H9 (cell line): ENCODE measurements around the gene INTS1. TPM values are rescaled to one million over a fixed set of nuclear protein-coding genes. Genes with fewer than 3 reads are reported as not detected.

Source experiments
- DNase-seq: peaks from one replicate; pipeline ENCODE4 v3.0.0-alpha.2; 2017
- H2AFZ ChIP-seq: one replicate; pipeline ENCODE4 v1.6.1; 2013; ENCODE audit warnings: mild to moderate bottlenecking, low read length, control low read depth, moderate library complexity
- H2AK5ac ChIP-seq: 2 replicates; pipeline ENCODE4 v1.6.1; 2013; ENCODE audit warnings: low read length, control low read depth, mixed read lengths; ENCODE audit not compliant: insufficient read length
- H2BK120ac ChIP-seq: one replicate; pipeline ENCODE4 v1.6.1; 2013; ENCODE audit warnings: low read depth, mild to moderate bottlenecking, low read length, control low read depth, inconsistent platforms; ENCODE audit not compliant: poor library complexity, severe bottlenecking
- H2BK12ac ChIP-seq: 2 replicates; pipeline ENCODE4 v1.6.1; 2013; ENCODE audit warnings: low read length, control low read depth, mixed read lengths, low read depth; ENCODE audit not compliant: insufficient read length
- H2BK15ac ChIP-seq: 2 replicates; pipeline ENCODE4 v1.6.1; 2013; ENCODE audit warnings: low read depth, low read length, control low read depth
- H2BK20ac ChIP-seq: one replicate; pipeline ENCODE4 v1.6.1; 2013; ENCODE audit warnings: low read depth, mild to moderate bottlenecking, low read length, control low read depth, inconsistent platforms; ENCODE audit not compliant: poor library complexity, severe bottlenecking
- H2BK5ac ChIP-seq: 2 replicates; pipeline ENCODE4 v1.6.1; 2013; ENCODE audit warnings: low read length, control low read depth, mixed read lengths; ENCODE audit not compliant: insufficient read length
- H3K14ac ChIP-seq: 2 replicates; pipeline ENCODE4 v1.6.1; 2013; ENCODE audit warnings: low read length, control low read depth; ENCODE audit not compliant: insufficient read depth
- H3K18ac ChIP-seq: 2 replicates; pipeline ENCODE4 v1.6.1; 2013; ENCODE audit warnings: low read depth, mild to moderate bottlenecking, mixed read lengths, low read length, control low read depth; ENCODE audit not compliant: insufficient read length
- H3K23ac ChIP-seq: 2 replicates; pipeline ENCODE4 v1.6.1; 2013; ENCODE audit warnings: low read length, control low read depth, mixed read lengths, low read depth; ENCODE audit not compliant: insufficient read length
- H3K23me2 ChIP-seq: 2 replicates; pipeline ENCODE4 v1.6.1; 2013; ENCODE audit warnings: low read depth, mild to moderate bottlenecking, mixed read lengths, low read length, control low read depth; ENCODE audit not compliant: insufficient read length, poor library complexity, severe bottlenecking
- H3K27ac ChIP-seq: 2 replicates; pipeline ENCODE4 v1.5.1; 2013; ENCODE audit warnings: low read length, control low read depth, mixed read lengths, low read depth; ENCODE audit not compliant: insufficient read length
- H3K27me3 ChIP-seq: 2 replicates; pipeline ENCODE4 v1.6.1; 2013; ENCODE audit warnings: low read length, control low read depth, inconsistent platforms; ENCODE audit not compliant: insufficient read depth
- H3K4ac ChIP-seq: 2 replicates; pipeline ENCODE4 v1.6.1; 2013; ENCODE audit warnings: low read depth, mild to moderate bottlenecking, control low read depth, inconsistent platforms, low read length, moderate library complexity
- H3K4me1 ChIP-seq: 2 replicates; pipeline ENCODE4 v1.6.1; 2013; ENCODE audit warnings: low read length, control low read depth, inconsistent platforms; ENCODE audit not compliant: insufficient read depth
- H3K4me2 ChIP-seq: 2 replicates; pipeline ENCODE4 v1.6.1; 2013; ENCODE audit warnings: low read length, control low read depth, mixed read lengths; ENCODE audit not compliant: insufficient read length, insufficient read depth
- H3K56ac ChIP-seq: 2 replicates; pipeline ENCODE4 v1.6.1; 2013; ENCODE audit warnings: low read depth, mild to moderate bottlenecking, mixed read lengths, low read length, control low read depth; ENCODE audit not compliant: insufficient read length
- H3K79me1 ChIP-seq: 2 replicates; pipeline ENCODE4 v1.6.1; 2013; ENCODE audit warnings: low read depth, mild to moderate bottlenecking, moderate library complexity, low read length, control low read depth, inconsistent platforms; ENCODE audit not compliant: insufficient read depth, poor library complexity, severe bottlenecking
- H3K79me2 ChIP-seq: 2 replicates; pipeline ENCODE4 v1.6.1; 2013; ENCODE audit warnings: low read length, control low read depth, inconsistent platforms; ENCODE audit not compliant: insufficient read depth
- H3K9ac ChIP-seq: 2 replicates; pipeline ENCODE4 v1.6.1; 2013; ENCODE audit warnings: low read length, control low read depth, mixed read lengths; ENCODE audit not compliant: insufficient read length; ENCODE audit errors: extremely low read depth
- H3K9me3 ChIP-seq: one replicate; pipeline ENCODE4 v1.6.1; 2013; ENCODE audit warnings: low read depth, low read length, inconsistent platforms; ENCODE audit not compliant: control insufficient read depth
- H3T11ph ChIP-seq: one replicate; pipeline ENCODE4 v1.6.1; 2013; ENCODE audit warnings: mild to moderate bottlenecking, low read length, control low read depth, inconsistent platforms
- H4K20me1 ChIP-seq: one replicate; pipeline ENCODE4 v1.6.1; 2013; ENCODE audit not compliant: control insufficient read depth, insufficient read length, insufficient read depth
- H4K5ac ChIP-seq: 2 replicates; pipeline ENCODE4 v1.6.1; 2013; ENCODE audit warnings: low read depth, mild to moderate bottlenecking, mixed read lengths, low read length, control low read depth; ENCODE audit not compliant: insufficient read length
- H4K8ac ChIP-seq: replicated peaks from 2 replicates; pipeline ENCODE4 v1.6.1; 2013; ENCODE audit warnings: low read length, control low read depth, mixed read lengths, low read depth; ENCODE audit not compliant: insufficient read length
- H4K91ac ChIP-seq: 2 replicates; pipeline ENCODE4 v1.6.1; 2013; ENCODE audit warnings: low read depth, mild to moderate bottlenecking, moderate library complexity, mixed read lengths, low read length, control low read depth; ENCODE audit not compliant: insufficient read length
- H3K27ac Mint-ChIP-seq, 3 experiments: 2 replicates in 2 of 3; 3 replicates in 1 of 3; pipeline ENCODE4 v1.8.0; 2020 to 2021; ENCODE audit warnings: mixed read lengths in 3 of 3, mild to moderate bottlenecking in 1 of 3, moderate library complexity in 1 of 3
- H3K27me3 Mint-ChIP-seq: 2 replicates; pipeline ENCODE4 v1.8.0; 2021; ENCODE audit warnings: low read depth, mild to moderate bottlenecking, moderate library complexity, mixed read lengths
- H3K36me3 Mint-ChIP-seq, 3 experiments: 2 replicates in 2 of 3; 3 replicates in 1 of 3; pipeline ENCODE4 v1.8.0; 2020 to 2021; ENCODE audit warnings: low read depth in 3 of 3, mixed read lengths in 3 of 3; ENCODE audit not compliant: insufficient read depth in 1 of 3
- H3K4me1 Mint-ChIP-seq, 2 experiments: 2 replicates each; pipeline ENCODE4 v1.8.0; 2020; ENCODE audit warnings: mixed read lengths in 2 of 2
- H3K4me3 Mint-ChIP-seq, 2 experiments: 2 replicates in 1 of 2; 3 replicates in 1 of 2; pipeline ENCODE4 v1.8.0; 2020 to 2021; ENCODE audit warnings: mild to moderate bottlenecking in 2 of 2, mixed read lengths in 2 of 2, moderate library complexity in 1 of 2
- H3K9me3 Mint-ChIP-seq, 2 experiments: 2 replicates in 1 of 2; 3 replicates in 1 of 2; pipeline ENCODE4 v1.8.0; 2020; ENCODE audit warnings: mild to moderate bottlenecking in 2 of 2, mixed read lengths in 2 of 2, moderate library complexity in 1 of 2
- CTCF ChIP-seq: fragments of 200-600 bp; sonication (generic); conservative IDR thresholded peaks from 3 replicates; pipeline ENCODE4 v1.8.0; 2021; ENCODE audit warnings: antibody characterized with exemption, mild to moderate bottlenecking
- WGBS: extraction: QIAGEN DNeasy Blood & Tissue Kit; methylation state at CpG from one replicate; pipeline ENCODE4 v1.1.7; 2013; ENCODE audit warnings: missing lambda C conversion rate, low lambda C conversion rate, mixed read lengths; ENCODE audit not compliant: insufficient read length; ENCODE audit errors: extremely low coverage; 5-methylcytosine and 5-hydroxymethylcytosine counted together
- total RNA-seq: library from RNA; stranded (reverse); gene quantifications from 2 replicates; pipeline ENCODE4 v1.2.1, GENCODE V29; 2021

INTS1 gene
- total RNA-seq, 1 experiment from 2014 or later = 133 TPM

- Mint-ChIP-seq H3K36me3 (peaks cover 32 to 64% (median 50%) of the 10 kb centered on the region in 3 experiments; a peak in 6 of 7 replicates), H3K9me3 (no peaks in the 10 kb centered on the region), H3K4me1 (peaks cover 2 to 11% of the 10 kb centered on the region in 2 experiments; a peak in 3 of 4 replicates), H3K27me3 (no peaks in the 10 kb centered on the region), H3K4me3 (no peak overlapping the region), H3K27ac (no peak overlapping the region)
- no peak for DNase-seq
- H2BK120ac ChIP-seq = no peak overlapping the region
- no peaks in the 10 kb centered on the region for H3K4me1 ChIP-seq
- H3K23ac ChIP-seq = no peak overlapping the region
- H3K9ac ChIP-seq = no peak overlapping the region
- H3K4ac ChIP-seq = no peak overlapping the region
- no peak overlapping the region for H2BK15ac ChIP-seq
- no peak overlapping the region for H2BK12ac ChIP-seq
- no peak overlapping the region for H3K27ac ChIP-seq
- H3K18ac ChIP-seq = no peak overlapping the region
- H3T11ph ChIP-seq = no peak overlapping the region
- H2AFZ ChIP-seq = no peak overlapping the region
- no peak overlapping the region for H2BK20ac ChIP-seq
- H3K27me3 ChIP-seq = no peaks in the 10 kb centered on the region
- H3K23me2 ChIP-seq = peaks cover 10% of the 10 kb centered on the region
- no peak overlapping the region for H4K91ac ChIP-seq
- no peaks in the 10 kb centered on the region for H4K20me1 ChIP-seq
- no peak overlapping the region for H2BK5ac ChIP-seq
- H4K8ac ChIP-seq = no peak overlapping the region
- TF ChIP-seq CTCF = no peak
- no peak overlapping the region for H2AK5ac ChIP-seq
- no peak overlapping the region for H3K56ac ChIP-seq
- no CpG with 5 or more reads among the region's 34 CpGs for WGBS
- no peaks in the 10 kb centered on the region for H3K79me1 ChIP-seq
- no peak overlapping the region for H4K5ac ChIP-seq
- peaks cover 14% of the 10 kb centered on the region; the same call in 1 of the 2 replicates for H3K79me2 ChIP-seq
- H3K9me3 ChIP-seq = no peaks in the 10 kb centered on the region
- H3K14ac ChIP-seq = no peak overlapping the region
- H3K4me2 ChIP-seq = no peak overlapping the region
These were observed 4.0 kb downstream of the INTS1 start for GRCh38 chr7:1500064-1500807.
